Amniotic stem cell (primary cell): Measurements from ENCODE around the gene PRCD.
A peak's percentile ranks its signal among the peaks of the same experiment; 100 is the strongest.
"Not testable (repeated sequence)": the region's sequence is repeated elsewhere in the genome, so short reads cannot be mapped to it uniquely, and the experiment has no call there.

Experiments
- DNase-seq: peaks from one replicate; lab custom pipeline; 2025; lab: John Stamatoyannopoulos, UW

The PRCD gene

GRCh38 chr17:76504117-76504516 lies 35.7 kb upstream of the PRCD start:
- DNase-seq, result no peak

GRCh38 chr17:76506408-76507345 lies 33.2 kb upstream of the PRCD start:
- DNase-seq, result peak; percentile 20

DNA sequence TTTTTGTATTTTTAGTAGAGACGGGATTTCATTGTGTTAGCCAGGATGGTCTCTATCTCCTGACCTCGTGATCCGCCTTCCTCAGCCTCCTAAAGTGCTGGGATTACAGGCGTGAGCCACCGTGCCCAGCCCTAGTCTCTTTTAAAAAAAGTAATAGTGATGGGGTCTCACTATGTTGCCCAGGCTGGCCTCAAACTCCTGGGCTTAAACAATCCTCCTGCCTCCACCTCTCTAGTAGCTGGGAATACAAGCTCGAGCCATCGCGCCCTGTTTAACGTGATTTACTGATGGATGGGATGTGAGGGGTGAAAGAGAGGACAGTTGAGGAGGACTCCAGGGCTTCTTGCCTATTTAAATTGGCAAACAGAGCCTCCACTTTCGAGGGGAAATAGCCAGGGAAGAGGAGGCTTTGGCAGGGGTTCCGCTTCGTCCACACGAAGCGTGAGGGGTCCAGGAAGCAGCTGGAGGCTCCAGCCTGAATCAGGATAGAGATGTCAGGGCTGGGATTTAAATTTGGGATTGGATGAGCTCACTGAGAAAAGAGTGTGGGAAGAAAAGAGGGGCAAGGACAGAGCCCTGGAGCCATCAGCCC lies 31.3 kb upstream of the PRCD start:
- DNase-seq, result not testable (repeated sequence)

DNA sequence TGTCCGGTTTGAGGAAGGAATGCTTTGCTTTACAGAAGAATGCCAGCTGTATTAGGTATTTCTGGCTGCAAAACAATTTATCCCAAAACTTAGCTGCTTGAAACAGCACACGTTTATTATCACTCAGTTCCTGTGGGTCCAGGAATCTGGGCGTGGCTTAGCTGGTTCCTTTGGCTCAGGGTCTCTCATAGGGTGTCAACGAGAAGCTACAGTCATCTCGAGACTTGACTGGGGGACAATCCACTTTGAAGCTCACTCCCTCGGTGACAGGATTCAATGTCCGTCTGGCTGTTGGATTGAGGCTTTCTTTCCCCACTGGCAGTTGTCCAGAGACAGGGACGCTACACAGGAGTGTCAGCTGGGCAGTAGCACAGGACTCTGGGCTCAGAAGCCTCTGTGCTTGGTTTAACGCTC lies 29.0 kb upstream of the PRCD start:
- no peak for DNase-seq

GRCh38 chr17:76511668-76512365 lies 28.0 kb upstream of the PRCD start:
- no peak for DNase-seq

- DNase-seq, result no peak
These were observed 27.2 kb upstream of the PRCD start for GRCh38 chr17:76512366-76513305.

DNA sequence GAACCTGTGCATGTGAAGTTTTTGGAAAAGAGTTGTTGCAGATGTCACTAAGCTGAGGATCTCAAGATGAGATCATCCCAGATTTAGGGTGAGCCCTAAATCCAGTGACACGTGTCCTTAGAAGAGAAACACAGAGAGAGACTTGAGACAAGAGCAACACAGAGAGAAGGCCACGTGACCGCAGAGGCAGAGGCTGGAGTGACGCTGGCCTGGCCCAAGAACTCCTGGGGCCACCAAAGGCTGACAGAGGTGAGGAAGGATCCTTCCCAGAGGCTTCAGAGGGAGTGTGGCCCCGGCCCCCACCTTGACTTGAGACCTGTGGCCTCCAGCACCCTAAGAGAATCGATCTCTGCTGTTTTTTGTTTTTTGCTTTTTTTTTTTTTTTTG lies 26.5 kb upstream of the PRCD start:
- no peak for DNase-seq

DNA sequence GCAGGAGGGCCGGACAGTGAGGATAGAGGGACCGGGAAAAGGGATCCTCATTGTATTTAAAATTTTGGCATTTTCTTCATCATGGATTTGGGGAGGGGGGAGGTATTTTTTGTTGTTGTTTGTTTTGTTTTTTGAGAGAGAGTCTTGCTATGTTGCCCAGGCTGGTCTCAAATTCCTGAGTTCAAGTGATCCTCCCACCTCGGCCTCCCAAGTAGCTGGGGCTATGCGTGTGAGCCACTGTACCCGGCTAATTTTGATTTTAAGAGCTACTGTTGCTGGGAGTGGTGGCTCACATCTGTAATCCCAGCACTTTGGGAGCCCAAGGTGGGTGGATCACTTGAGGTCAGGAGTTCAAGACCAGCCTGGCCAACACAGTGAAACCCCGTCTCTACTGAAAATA lies 25.5 kb upstream of the PRCD start:
- DNase-seq, result not testable (repeated sequence)

DNA sequence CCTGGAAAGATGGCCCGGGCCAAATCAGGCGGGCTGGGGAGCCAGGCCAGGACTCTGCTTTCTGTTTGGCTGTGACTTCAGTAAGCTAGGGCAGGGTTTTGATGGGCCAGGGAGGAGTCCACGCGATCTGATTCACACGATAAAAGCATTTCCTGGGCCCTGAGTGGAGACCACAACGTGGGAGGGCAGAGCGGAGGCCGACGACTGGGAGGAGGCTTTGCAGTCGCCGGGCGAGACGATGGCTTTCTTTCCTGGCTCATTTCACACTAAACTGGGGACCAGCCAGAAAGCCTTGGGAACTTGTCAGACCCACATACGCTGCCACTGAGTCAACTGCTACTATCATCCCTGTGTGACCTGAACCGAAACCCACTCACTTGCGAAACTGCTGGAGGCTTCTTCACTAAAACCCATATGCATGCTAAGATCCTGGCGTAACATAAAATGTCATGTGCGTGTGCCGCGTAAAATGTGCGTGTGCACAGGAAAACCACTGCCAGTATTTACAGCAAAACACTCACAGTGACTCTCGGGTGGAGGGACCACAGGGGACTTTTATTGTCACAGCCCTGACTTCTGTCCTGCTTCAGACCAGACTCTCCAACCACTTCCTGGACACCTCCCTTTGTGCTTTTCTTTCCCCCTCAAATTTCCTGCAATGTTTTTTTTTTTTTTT lies 24.4 kb upstream of the PRCD start:
- peak; percentile 27 for DNase-seq

- DNase-seq, result no peak
These were observed 22.2 kb upstream of the PRCD start for GRCh38 chr17:76517638-76518038.

DNA sequence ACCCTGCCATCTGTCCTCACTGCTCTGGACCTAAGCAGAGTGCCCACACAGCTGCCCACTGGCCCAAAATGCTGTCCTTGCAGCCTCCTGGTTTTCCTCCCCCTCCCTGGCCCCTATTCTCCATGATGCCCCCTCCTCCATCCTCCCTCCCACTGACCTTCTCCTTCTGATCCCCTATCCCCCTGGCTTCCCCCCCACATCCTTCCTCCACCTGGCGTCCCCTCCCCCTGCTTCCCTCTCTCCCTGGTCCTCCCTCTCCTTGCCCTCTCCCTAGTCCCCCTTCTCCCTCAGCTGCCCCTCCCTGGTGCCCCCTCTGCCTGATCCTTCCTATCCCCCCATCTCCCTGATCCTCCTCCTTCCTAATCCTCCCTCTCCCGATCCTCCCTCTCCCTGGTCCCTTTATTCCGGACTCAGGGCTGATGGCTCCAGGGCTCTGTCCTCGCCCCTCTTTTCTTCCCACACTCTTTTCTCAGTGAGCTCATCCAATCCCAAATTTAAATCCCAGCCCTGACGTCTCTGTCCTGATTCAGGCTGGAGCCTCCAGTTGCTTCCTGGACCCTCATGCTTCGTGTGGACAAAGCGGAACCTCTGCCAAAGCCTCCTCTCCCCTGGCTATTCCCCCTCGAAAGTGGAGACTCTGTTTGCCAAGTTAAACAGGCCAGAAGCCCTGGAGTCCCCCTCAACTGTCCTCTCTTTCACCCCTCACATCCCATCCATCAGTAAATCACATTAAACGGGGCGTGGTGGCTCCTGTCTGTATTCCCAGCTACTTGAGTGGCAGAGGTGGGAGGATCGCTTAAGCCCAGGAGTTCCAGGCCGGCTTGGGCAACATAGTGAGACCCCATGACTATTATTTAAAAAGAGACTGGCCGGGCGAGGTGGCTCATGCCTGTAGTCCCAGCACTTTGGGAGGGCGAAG lies 20.5 kb upstream of the PRCD start:
- DNase-seq, result no peak

DNA sequence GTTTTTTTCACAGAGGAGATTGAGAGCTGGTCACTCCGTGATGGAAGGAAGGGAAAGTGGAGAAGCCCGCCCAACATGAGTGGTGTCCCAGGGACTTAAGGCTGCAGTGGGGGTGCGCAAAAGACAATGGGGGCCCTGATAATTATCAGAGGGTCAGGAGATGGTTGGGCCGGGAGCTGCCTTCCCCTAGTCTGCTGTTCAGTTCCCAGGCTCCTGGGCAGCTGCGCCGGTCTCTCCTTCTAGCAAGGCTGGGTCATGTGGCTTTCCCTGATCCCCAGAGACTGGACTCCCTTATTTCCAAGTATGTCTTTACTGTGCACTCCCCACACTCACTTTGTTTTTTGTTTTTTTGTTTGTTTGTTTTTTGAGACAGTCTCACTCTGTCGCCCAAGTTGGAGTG lies 18.6 kb upstream of the PRCD start:
- no peak for DNase-seq

GRCh38 chr17:76521683-76522082 lies 18.2 kb upstream of the PRCD start:
- DNase-seq, result not testable (repeated sequence)

GRCh38 chr17:76523084-76524037 lies 16.5 kb upstream of the PRCD start:
- no peak for DNase-seq

DNA sequence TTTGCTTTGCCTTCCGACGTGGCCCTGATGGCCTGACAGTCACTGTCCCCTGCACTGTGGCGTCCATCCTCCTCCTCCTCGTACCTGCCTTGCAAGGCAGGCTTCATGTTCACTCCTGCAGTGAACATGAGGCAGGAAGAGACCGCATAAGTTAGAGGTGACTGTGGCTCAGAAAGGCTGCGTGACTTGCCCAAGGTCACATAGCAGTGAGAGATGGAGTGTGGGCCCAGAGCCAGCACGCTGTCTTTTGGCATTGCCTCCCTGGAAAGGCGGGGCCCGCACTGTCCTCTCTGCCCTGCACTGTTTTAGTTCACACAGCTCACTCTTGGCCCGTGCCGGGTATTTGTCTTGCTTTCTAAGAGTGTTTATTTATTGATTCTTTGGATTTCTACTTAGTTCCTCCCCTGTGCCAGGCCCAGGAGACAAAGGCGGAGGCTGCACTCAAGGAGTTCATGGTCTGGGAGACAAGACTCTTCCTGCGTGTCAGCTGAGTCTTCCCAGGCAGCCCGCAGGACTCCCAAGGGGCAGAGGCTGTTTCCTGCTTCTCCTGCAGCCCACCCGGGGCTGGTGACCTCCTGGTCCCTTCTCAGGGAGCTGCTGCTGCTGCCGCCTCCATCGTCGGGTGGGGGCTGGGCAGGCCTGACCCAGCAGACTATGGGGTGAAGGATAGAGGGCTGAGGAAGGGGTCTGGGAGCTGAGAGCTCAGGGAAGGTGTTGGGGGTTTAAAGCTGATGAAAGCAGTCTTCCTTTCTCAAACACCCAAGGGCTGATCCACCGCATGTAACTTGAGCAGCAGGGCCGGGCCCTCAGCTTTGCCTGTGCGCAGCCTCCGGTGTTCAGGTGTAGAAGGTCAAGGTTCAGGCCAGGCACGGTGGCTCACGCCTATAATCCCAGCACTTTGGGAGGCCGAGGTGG lies 15.0 kb upstream of the PRCD start:
- DNase-seq, result no peak

DNA sequence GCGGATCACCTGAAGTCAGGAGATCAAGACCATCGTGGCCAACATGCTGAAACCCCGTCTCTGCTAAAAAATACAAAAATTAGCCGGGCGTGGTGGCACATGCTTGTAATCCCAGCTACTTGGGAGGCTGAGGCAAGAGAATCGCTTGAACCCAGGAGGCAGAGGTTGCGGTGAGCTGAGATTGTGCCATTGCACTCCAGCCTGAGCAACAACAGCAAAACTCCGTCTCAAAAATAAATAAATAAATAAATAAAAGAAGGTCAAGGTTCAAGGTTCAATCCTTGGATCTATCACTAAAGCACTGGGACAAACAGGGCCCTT lies 14.4 kb upstream of the PRCD start:
- not testable (repeated sequence) for DNase-seq

GRCh38 chr17:76527016-76527415 lies 12.8 kb upstream of the PRCD start:
- DNase-seq, result not testable (repeated sequence)
